ENCODE measurements around the gene CDK5.

Gene CDK5

GRCh38 chr7:151071032-151071866, 13.6 kb upstream of the CDK5 start:
- FAIRE-seq: no peak

- FAIRE-seq: no peak
Measured at GRCh38 chr7:151070574-151070960, 12.9 kb upstream of the CDK5 start.

GRCh38 chr7:151069841-151070573, 12.3 kb upstream of the CDK5 start:
- FAIRE-seq: no peak

- no peak for FAIRE-seq
Measured at GRCh38 chr7:151068069-151068773, 10.5 kb upstream of the CDK5 start.

GRCh38 chr7:151066273-151066974, 8.7 kb upstream of the CDK5 start:
- no peak for FAIRE-seq

DNA sequence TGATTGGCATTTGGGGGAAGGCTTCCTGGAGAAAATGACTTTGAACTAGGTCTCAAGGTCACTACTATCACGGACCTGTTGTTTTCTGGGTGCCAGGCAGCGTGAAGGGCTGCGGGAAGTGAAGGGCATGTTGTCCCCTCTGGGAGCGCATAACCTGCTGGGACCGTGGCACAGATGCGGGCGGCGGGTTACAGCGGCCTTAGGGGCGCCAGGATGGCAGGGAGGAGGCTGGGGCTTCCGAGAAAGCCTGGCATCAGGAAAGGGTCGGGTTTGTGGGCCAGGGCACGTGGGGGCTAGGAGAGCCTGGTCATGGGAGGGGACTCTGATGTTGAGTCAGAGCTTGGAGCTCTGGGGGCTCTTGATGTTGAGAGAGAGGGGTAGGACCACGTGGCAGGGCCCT, 7.8 kb upstream of the CDK5 start:
- no peak for FAIRE-seq

DNA sequence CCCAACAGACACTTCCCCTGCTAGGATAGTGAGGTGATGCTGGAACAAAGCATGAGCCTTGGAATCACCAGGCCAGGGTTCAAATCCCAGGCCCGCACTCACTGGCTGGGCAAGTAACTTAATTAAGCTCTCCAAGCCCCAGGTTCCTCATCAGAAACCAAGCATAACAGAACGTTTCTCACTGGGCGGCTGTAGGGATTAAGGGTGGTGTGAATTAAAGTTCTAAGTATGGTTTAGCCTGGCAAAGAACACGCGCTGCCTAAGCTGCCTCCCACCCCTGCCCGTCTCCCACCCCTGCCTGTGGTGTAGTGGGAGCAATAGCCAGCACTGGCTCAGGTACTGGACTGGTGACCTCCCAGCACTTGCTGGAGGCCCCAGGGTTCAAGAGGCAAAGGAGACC, 7.3 kb upstream of the CDK5 start:
- FAIRE-seq: no peak

DNA sequence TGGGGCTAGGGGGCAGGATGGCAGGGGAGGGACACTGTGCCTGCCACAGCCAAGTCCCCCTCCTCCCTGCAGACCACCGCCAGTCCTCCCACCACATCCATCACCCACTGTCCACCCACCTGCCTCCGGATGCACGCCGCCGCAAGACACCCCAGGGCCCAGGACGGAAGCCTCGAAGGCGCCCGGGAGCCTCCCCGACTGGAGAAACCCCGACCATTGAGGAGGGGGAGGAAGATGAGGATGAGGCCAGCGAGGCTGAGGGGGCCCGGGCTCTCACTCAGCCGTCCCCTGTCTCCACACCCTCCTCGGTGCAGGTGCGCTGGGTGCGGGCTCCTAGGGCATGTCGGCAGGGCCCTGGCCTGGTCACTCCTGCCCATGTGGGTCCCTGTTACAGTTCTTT, 6.8 kb upstream of the CDK5 start:
- no peak for FAIRE-seq

GRCh38 chr7:151063212-151063561, 5.5 kb upstream of the CDK5 start:
- no peak for FAIRE-seq

GRCh38 chr7:151062399-151063211, 4.9 kb upstream of the CDK5 start:
- FAIRE-seq: no peak

DNA sequence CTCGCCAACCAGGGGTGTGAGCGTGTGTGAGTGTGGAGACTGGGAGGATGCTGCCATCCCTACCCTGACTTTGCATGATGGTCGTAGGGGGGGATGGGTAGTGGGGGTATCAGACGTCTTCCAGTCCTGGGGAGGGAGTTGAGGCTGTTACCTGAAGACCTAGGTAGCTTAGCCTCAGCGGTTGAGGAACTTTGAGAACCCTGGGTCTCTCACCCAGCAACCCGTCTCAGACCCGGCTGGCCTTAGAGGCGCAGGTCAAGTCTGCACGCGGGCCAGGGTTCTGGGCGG, 4.4 kb upstream of the CDK5 start:
- FAIRE-seq: no peak

DNA sequence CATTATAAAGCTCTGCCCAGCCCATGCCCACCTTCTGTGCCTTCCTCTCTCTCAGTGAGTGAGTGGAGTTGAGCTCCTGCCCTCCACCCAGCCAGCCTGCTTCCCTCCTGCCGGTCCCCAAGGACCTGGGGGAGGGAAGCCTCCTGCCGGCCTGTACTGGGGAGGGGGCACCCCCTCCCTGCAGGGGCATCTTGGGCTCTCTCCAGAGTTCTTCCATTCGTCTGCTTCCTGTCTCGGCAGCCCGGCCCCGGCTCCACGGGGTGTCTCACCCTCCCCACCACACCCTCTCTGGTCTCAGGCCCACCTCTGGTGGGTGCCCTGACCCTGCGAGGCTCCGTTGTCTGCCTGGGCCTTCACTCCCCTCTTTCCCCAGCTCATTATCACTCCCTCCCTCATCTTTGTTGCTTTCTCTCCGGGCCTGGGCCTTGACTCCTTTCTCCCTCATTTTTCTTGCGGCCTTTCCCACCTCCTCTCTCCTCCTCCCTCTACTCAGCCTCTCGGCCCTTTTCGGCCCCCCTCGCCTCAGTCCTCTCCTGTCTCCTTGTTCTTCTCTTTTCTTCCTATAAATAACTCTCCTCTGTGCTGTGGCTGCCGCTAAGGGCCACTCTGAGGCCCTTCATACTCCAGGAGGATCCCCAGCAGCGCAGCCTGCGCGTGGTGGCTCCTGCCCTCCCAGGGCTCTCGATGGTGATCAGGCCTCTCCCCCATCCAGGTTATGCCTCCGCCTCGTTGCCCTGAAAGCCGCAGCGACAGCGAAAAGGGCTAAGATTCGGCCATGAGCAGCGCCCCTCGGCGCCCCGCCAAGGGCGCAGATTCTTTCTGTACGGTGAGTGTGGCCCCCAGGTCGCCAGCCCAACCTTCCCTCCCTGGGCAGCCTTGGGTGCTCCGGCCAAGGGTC, 3.8 kb upstream of the CDK5 start:
- no peak for FAIRE-seq

- no peak for FAIRE-seq
Measured at GRCh38 chr7:151060416-151061212, 2.9 kb upstream of the CDK5 start.

GRCh38 chr7:151060113-151060415, 2.4 kb upstream of the CDK5 start:
- no peak for FAIRE-seq

DNA sequence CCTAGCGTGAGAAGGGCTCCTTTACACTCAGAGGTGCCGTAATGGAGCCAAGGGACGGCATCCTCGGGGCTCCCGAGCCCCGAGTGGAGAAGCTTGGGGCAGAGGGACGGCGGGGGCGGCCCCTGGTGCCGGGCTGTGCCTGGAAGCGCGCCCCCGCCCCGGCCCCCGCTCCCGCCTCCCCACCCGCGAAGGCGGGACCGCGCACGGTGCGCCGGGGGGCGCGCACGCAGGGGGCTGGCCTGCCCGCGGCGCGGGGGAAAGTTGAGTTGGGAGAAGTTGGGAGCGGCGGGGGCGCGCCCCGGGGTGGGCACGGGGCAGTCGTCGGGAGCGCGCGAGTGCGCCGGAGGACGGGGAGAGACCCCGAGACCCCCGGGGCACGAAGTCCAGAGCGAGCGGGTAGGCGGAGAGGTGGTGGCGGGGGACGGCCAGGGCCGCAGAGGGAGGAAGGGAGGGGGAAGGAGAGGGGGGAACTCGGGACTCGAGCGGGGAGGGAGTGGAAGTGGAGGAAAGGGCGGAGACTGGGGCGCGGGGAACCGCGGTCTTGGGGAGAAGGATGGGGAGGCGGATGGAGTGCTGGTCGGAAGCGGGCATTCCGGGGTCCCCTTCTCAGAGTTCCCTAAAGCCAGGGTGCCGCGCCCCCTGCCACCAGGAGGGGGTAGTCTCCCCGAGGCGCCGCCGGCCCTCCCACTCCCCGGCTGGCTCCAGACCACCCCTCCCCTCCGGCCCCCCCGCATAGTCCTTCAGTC, 1.8 kb upstream of the CDK5 start, which contains the start of gene SLC4A2:
SLC4A2 (plus strand) TSS at position 223 of the 746 bp plus-strand sequence. CDS start 2,399 bp downstream, outside the sequence.
- no peak for FAIRE-seq

GRCh38 chr7:151058781-151059366, 1.2 kb upstream of the CDK5 start:
- no peak for FAIRE-seq

DNA sequence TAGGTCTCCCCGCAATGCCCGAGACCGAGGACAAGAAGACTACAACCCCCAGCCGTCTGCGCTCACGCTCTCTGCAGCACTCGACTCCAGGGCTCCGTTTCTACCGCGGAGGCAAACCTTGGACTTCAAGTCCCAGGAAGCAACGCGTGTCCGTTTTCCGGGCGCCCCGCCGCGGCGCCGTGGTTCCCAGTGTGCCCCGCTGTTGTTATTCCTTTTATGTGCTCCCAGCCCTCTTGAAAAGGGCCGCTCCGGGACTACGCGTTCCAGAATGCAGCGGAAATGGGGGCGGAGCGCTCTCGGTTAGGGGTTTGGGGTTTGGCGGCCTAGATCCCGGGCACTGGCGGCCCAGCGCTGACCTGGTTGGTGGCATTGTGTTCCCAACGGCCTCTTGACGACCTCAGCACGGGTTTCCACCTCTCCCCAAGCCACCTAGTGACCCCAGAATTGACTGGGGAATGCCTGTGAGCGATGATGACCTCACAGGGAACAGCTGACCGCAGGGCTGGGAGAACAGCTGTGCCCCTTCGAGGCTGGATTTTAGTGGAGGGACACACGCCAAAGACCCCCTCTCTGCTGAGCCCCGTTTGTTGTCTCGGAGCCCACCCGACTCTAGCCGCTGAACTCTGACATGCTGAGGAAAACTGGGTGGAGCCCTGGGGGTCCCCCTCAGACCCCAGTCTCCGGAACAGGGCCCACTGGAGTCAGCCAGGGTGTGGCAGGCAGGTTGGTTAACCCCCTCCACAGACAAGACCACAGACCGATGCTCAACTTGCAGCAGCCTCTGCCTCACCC, 488 bp upstream of the CDK5 start:
- peak; percentile 94 for FAIRE-seq
